ENCODE data around the gene ROPN1L. TPM values are rescaled to one million over a fixed set of nuclear protein-coding genes. Genes with fewer than 3 reads are reported as not detected.
A peak's percentile ranks its signal among the peaks of the same experiment; 100 is the strongest.
"Not testable (repeated sequence)": the region's sequence is repeated elsewhere in the genome, so short reads cannot be mapped to it uniquely, and the experiment has no call there.

Gene ROPN1L
- total RNA-seq, 1 experiment from 2014 or later = 0.35 TPM

DNA sequence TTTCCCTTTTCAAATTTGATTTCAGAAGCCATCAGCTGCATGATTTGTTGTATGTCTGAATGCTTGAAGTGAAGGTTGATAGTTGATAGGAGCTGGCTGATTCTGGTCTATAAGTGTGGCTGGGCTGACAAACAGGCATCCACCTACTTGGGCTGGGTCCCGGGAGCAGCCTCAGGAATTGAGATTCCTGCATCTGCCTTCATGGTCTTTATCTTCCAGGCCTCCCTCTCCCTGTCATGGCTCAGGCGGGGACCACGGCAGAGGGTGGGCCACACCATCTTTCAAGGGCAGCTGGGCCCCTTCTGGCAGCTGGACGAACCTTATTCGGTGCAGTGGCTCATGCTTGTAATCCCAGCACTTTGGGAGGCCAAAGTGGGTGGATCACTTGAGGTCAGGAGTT lies 55.9 kb downstream of the ROPN1L start:
- no peak for DNase-seq (ENCODE audit: extremely low read depth, low read depth)

DNA sequence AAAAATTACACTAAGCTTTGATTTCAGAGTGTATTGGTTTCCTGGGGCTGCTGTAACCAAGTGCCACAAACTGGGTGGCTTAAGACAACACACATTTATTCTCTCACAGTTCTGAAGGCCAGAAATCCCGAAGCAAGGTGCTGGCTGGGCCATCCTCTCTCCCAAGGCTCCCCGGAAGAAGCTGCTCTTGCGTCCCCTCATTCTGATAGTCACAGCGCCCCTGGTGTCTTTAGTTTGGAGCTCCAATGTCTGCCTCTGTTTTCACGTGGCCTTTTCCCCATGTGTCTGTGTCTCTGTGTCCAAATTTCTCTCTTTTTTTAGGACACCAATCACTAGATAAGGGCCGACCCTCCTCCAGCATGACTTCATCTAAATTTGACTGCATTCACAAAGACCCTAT lies 56.7 kb downstream of the ROPN1L start:
- DNase-seq (ENCODE audit: extremely low read depth, low read depth) = no peak

DNA sequence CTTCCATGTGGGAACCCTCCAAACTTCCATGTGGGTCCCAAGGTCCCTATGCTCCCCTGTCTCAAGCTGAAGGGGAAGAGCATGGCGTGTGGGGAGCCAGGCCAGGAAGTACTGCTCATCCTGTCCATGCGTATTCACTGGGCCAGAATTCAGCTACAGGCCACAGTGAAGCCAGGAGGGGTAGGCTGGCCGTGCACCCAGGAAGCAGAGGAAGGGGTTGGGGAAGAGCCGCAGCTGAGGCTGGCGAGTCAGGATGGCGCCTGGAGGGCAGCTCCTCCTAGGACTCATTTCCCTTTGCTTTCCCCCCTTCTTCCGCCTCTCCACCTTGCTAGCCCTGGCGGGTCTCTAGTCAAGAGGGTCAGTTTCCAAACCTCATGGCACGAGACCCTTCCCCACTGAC lies 57.4 kb downstream of the ROPN1L start:
- DNase-seq (ENCODE audit: extremely low read depth, low read depth) = no peak

DNA sequence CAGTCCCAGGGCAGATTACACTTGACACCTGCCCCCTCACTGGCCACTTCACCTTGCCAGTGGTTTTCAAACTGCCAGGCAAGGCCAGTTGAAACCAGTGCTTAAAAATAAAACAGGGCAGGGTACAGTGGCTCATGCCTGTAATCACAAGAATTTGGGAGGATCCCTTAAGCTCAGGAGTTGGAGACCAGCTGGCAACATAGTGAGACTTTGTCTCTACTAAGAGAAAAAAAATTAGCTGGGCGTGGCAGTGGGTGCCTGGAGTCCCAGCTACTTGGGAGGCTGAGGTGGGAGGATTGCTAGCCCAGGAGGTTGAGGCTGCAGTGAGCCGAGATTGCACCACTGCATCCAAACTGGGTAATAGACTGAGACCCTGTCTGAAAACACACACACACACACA lies 58.1 kb downstream of the ROPN1L start:
- no peak for DNase-seq (ENCODE audit: extremely low read depth, low read depth)

DNA sequence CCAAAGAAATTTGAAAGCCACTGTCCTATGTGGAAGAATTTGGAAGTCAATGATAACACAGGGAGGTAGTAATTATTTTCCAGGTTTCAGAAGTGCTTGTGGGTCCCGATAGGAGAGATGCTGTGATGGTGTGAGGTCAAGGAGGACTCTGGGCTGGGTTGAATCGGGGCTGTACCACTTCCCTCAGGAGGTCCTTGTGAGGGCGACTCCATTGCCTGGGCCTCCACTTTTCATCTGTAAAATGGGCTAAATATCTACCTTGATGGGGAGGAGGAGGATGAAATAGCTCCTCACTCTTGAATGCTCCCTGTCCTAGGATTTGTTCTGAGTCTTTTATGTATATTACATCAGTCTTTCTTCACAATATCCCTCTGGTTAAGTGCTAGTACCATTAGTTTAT lies 59.0 kb downstream of the ROPN1L start:
- DNase-seq (ENCODE audit: extremely low read depth, low read depth) = no peak

DNA sequence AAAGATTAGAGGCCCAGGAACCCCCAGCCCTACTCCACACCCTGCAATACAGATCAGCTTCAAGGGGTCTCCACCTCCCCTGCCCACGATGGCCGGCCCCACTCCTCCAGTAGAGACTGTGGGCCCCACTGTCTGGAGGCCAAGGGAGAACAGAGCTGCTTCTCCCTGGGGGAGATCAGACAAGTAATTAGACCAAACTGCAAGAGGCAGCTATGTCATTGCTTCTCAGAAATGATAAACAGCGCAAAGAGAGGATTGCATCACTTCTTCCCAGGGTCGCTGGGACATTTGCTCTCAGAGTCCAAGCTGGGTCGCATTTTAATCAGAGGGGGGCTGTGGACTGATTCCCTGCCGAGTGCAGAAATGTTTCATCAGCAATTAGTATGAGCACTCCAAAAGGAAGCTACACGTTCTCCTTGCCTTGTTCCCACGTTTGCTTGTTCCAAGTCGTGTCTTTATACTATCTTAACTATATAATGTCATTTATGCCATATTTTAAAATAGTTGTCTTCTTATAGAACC lies 59.9 kb downstream of the ROPN1L start:
- no peak for DNase-seq (ENCODE audit: extremely low read depth, low read depth)

DNA sequence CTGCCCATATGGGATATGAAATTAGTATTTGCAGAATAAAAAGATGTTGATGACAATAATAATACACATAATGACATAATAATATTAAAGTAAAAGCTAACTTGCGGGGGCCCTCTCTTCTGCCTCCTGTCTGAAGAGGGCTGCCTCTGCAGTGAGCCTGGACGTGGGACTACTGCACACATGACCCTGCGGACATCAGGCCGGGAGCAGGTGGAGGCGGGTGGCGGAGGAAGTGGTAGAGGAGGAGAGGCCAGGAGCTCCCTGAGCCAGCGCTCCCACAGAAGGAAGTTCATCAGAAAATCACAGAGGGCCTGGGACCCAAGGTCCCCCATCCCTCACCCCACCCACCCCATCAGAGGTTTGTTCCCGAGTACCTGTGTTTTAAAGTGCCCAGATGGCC lies 60.5 kb downstream of the ROPN1L start:
- DNase-seq (ENCODE audit: extremely low read depth, low read depth) = no peak

DNA sequence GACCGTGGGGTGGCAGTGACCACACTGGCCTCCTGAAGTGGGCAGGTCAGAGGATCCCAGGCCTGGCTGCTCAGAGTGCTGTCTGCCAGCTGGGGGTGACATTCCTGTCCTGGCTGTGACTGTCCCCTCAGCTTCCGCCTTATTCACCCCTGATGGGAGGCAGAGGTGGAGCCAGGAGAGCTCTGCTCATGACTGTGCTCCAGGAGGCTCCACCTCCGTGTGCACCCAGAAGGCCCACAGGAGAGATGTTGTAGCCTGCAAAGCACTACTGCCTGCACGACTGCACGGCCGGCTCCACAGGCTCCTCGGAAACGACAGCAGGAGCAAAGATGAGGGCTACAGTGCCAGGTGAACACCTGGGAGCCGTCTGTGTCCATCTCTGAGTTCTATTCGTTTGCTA lies 60.9 kb downstream of the ROPN1L start:
- DNase-seq (ENCODE audit: extremely low read depth, low read depth) = no peak

DNA sequence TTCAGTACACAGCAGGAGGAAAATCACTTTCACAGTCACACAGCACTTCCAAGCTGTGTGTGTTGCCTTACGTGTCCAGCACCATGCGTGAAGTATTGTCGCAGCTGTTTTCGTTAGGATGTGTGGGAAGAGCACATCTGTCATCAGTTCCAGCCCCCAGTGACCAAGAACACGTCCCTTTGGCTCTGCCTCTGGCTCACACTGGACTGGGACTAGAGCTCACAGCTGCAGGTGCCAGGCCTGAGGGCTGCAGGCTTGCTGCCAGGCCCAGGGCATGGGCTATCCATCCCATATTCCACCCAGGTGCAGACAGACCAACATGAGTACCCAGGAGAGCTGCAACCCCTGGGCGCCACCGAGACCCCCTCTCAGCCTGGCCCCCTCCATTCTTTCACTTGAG lies 61.6 kb downstream of the ROPN1L start:
- no peak for DNase-seq (ENCODE audit: extremely low read depth, low read depth)

DNA sequence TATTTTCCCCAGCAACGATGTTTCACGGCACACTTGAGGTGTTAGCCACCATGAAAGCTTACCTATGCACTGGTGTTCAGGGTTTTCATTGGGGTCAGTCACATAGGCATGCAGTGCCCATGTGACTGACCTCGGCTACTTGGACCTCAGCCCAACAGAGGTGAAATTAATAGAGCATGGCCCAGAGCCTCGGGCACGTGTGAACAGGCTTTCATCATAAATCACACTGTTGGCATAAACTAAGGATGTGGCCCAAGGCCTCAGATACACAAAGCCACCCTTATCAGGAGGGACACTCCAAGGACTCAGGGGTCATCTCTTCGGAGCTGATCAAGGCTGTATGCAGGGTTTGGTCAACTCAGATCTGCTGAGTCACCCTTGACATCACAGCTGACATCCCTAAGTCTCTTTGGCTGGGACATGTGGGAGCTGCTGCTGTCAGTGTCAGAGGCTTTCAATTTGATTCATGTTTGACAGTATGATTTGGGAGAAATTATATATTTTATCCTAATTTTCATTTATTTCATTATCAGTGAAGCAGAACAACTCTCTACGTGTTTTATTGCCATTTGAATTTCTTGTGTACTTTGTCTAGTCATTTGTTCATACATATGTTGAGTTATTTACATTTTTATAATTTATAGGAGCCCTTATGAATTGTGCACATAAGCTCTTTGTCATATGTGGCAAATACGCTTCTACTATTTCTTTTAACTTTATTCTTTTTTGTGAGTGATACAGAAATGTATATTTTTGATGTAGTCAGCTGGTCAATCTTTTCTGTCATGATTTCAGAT lies 62.5 kb downstream of the ROPN1L start:
- DNase-seq (ENCODE audit: extremely low read depth, low read depth) = peak; percentile 41

DNA sequence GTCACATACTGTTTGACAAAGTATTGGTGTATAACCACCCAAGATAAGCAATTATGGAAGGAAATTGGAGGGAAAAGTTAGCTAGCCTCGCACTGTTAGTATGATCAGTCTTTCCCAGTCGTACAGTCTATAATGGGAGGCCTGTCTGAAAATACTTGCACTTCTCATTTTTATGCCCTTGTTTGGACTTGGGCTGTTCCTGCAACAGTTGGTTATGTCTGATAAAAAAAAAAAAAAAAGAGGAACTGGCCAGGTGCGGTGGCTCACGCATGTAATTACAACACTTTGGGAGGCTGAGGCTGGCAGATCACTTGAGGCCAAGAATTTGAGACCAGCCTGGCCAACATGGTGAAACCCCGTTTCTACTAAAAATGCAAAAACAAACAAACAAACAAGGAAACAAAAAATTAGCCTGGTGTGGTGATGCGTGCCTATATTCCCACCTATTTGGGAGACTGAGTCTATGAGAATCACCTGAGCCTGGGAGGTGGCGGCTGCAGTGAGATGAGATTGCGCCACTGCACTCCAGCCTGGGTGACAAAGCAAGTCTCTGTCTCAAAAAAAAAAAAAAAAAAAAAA lies 63.9 kb downstream of the ROPN1L start:
- DNase-seq (ENCODE audit: extremely low read depth, low read depth) = no peak

DNA sequence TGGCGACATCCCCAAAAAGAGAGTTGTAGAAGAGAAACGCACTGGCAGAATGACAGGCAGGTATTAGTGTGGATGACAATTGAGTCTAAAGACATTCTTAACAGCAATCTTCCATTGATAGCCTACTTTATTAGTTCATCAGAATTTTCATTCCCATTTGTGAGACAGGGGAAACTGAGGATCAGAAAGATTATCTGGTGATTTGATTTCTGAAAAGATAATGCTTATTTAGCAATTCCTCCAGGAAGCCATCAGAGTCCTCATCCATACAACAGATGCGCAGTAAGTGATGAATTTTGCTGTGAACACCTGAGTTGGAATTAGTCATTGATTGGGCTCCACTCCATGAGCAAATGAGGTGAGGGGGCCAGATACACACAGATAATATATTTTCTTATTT lies 64.9 kb downstream of the ROPN1L start:
- DNase-seq (ENCODE audit: extremely low read depth, low read depth) = no peak

DNA sequence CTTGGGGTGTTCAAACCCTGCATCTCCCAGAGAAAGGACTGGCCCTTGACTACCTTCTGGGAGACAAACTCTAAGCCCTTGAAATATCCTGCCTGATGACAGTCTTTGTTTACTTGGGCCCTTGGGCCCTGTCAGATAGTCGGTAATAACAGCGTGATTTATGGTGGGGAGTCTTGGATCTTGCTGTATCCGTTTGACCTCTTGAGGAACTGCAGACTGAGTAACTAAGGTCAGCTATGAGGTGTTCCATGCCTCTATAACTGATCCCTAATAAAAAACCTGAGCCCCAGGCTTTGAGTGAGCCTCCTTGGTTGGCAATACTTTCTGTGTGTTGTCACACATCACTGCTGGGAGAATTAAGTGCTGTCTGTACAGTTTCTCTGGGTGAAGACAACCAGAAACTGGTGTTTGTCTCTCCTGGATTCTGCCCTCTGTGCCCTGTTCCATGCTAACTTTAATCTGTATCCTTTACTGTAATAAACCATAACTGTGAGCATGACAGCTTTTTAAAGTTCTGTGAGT lies 66.0 kb downstream of the ROPN1L start:
- peak; percentile 44 for DNase-seq (ENCODE audit: extremely low read depth, low read depth)

DNA sequence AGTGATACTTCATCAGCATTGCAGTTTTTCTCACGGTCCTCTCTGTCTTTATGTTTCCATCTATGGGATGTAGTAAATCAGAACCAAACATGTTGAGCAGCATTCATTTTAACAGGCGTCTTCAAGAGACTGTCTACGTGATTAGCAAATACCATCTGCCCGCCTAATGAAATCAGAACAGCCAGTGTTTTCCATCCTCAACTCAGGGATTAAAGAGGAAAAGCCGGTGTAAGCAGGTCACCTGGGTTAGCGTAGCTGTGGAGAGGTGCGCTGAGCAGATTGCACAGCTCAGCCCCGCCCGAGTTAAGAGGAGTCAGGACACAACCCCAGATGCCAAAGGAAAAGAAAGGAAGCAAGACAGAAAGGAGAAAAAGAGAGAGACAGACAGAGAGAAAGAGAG lies 67.9 kb downstream of the ROPN1L start:
- no peak for DNase-seq (ENCODE audit: extremely low read depth, low read depth)

DNA sequence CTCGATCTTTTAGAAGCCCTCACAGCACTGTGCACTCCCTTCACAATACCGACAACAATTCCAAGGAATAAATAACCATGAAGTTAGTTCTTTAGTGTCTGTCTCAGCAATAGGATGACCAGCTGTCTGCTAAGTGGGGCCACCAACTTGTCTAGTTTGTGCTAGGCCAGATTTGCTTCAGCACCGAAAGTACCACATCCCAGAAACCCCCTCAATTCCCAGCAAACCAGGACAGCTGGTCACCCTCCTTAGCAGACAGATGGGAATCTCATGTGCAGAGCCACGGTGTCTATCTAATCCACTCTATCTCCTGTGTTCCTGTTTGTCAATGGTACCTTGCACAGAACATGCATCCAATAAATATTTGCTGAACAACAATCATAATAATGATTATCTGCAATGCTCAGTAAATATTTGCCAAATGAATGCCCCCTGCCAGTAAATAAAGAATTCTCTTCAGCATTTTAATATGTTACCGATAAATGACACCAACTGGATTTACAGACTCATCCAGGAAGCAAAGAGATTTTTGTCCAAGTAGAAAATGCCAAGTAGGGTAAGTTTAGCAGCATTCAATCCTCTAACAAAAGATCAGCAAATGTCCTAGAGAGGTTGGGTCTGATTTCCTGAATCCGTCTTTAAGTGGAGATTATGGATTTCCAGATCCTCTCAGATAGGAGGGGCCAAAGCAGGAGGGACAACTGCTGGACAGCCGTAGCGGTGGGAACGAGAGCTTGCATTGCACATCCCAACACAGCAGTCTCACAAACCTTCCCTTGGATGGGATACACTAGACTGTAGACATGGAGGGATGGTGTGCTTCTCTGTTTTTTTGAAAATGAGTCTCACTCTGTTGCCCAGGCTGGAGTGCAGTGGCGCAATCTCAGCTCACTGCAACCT lies 70.3 kb downstream of the ROPN1L start:
- DNase-seq (ENCODE audit: extremely low read depth, low read depth) = no peak

DNA sequence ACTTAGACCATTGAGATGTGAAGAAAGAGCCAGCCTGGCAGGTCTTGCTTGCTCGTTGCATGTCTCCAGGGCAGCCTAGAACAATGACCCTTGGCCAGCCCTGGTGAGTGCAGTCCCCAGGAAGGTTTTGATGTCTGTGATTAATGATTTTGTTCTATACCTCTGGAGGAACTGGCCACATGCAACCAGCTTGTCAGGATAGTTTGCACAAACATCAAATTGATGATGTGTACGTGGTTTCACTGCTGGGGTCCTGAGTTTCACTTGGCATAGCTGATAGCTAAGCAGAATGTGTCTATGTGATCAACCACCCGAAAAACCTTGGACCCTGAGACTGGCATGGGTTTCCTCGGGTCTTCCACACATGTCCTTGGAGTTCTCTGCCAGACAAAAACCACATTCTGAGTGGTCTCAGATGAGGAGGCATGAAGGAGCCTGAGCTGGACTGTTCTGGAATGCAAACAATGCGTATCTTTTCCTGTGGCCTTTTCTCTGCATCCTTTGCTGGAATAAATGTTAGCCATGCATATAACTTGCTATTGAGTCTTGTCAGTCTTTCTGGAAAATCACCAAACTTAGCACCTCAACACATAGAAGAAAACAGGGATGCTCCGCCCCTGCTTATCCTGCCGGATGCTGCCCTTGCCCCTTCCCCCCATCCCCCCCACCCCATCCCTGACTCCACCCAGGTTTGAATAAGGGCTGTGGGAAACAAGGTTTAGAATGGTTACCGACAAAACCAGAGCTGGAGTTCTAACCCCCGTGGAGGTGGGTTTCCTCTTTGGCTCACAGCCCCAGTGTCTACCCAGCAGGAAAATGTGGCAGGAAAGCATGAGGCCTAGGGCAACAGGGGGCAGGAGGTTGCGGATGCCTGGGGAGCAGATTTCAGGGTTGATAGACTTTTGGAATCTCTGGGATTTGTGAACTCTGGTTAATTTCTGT lies 72.1 kb downstream of the ROPN1L start:
- DNase-seq (ENCODE audit: extremely low read depth, low read depth) = no peak

DNA sequence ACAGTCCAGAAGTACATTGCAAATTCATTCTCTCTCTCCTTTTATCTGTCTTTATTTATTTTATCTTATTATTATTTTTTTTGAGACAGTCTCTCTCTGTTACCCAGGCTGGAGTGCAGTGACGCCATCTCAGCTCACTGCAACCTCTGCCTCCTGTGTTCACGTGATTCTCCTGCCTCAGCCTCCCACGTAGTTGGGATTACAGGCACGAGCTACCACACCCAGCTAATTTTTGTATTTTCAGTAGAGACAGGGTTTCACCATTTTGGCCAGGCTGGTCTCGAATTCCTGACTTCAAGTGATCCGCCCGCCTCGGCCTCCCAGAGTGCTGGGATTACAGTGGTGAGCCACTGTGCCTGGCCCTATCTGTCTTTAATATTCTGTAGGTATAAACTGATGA lies 72.9 kb downstream of the ROPN1L start:
- not testable (repeated sequence) for DNase-seq (ENCODE audit: extremely low read depth, low read depth)
